HS-27A (cell line): ENCODE results near the gene HIVEP3.
A peak's percentile ranks its signal among the peaks of the same experiment; 100 is the strongest.

Experiments
- DNase-seq: peaks from one replicate; pipeline ENCODE4 v3.0.0-alpha.2; 2012; ENCODE audit warnings: low read depth, missing footprints

HIVEP3 gene

DNA sequence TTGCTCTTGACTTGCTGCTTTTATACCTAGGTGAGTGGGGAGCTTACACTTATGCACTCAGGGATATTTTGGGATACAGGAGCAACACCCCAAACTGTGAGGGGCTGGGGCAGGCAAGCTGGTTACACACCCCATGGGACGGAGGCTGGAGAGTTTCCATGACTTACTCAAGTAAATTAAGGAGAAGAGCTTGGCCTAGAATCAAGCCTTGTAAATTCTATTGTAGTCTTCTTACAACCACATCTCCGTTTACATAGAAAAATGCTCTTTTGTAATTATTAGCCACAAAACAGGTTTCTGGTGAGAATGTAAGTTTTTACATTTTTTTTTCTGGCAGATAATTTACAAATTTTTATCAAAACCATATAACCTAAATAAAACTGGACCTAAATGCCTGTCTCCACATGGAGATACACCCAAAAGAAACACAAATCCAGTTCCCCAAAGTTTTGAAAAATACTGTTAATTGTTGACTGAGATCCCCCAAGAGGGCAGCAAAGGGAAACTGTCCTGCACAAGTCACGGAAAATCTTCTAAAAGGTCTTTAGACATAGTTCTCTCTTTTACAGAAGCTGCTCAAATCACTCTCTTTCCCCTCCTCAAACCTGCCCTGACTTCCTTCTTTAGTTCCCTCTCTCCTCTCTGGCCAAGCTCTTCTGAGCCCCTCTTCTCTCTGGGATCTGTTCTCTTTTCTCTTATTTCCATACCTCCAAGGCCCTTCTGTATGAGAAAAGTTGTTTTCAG is 134.0 kb downstream of the HIVEP3 start:
- no peak for DNase-seq

DNA sequence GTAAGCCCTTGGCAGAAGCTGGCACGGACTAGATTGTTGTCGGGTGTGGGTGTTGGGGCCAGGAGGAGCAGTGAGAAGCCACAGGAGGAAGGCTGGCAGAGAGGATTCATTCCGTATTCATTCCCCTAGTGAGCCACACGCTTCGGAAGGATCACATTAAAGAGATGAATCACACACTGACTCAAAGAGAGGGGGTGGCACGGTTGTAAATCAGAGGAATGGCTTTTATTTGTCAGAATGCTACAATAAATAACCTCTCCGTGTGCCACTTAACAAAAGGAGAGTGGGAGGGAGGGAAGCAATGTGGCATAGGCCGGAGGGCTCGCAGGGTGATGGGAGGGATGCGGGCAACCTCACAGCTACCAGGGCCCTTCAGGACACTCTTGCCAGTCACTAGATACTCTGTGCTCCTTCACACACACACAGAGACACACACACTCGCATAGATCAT is 135.5 kb downstream of the HIVEP3 start:
- peak; percentile 79 for DNase-seq

DNA sequence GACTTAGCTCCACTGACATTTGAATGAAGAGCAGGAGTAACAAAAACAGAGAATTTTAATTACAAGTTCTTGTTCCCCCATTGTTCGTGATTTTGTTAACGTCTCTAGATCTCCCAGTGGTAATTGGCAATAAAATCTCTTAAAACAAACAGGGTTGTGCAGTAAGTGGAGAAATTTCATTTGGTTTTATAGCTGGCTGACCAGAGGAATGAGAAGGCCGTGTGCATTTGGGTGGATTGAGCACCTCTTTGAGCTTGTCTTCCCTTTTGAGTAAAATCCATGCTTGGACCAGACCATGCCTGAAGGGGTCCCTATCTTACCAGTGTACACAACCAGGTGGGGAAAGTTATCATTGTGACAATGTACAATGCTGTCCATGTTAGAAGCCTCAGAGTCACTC is 137.8 kb downstream of the HIVEP3 start:
- DNase-seq: no peak

DNA sequence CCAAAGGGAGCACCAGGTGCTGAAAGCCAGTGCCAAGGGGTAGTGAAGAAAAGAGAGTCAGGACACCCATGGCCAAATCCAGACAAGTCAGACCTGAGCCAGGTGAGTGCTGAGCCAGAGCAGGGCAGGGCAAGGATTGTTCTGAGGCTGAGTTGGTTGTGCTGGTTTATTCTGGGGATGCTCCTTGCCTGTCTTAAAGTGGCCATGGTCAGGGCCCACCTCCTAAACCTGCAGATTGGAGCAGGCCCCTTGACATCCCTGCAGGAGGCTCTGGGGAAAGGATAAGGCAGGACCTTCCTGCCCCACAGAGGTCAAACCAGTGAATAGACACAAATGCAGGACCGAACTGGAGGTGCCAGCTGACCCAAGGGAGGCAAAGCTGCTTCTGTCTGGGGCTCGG is 138.4 kb downstream of the HIVEP3 start:
- no peak for DNase-seq

DNA sequence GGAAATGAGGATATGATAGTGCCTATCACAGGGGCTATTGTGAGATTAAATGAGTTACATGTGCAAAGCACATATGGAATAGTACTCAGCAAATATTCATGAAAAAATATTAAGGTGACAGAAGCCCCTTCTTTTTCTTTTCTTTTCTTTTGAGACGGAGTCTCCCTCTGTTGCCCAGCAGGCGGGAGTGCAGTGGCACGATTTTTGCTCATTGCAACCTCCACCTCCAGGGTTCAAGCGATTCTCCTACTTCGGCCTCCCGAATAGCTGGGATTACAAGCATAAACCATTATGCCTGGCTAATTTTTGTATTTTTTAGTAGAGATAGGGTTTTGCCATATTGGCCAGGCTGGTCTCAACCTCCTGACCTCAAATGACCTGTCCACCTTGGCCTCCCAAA is 139.4 kb downstream of the HIVEP3 start:
- DNase-seq: no peak

- DNase-seq: no peak
Measured at GRCh38 chr1:41777695-41778094, 141.0 kb downstream of the HIVEP3 start.

DNA sequence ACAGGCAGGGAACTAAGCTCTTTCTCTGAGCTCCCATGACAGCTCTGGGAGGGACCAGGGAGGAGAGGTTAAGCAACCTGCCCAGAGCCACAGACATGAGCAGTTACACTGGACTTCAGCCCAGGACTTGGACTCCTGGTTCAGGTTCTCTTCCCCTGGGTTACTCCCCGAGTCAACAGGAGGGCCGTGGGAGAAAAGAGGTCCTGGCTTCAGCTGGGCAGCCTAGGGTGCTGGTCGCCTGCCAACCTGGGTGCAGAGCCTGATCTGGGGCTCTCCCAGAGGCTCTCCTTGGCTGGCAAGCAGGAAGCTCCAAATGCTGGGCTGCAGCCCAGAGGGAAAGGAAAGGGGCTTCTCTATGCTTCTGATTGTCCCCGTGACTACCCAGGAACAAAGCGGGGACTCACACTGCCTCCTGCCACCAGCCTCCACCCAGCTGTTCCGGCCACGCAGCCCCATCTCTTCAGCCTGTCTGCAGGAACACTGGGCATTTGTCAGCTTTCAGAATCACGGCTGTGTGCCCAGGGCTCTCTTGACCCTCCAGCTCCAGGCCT is 141.8 kb downstream of the HIVEP3 start:
- no peak for DNase-seq

DNA sequence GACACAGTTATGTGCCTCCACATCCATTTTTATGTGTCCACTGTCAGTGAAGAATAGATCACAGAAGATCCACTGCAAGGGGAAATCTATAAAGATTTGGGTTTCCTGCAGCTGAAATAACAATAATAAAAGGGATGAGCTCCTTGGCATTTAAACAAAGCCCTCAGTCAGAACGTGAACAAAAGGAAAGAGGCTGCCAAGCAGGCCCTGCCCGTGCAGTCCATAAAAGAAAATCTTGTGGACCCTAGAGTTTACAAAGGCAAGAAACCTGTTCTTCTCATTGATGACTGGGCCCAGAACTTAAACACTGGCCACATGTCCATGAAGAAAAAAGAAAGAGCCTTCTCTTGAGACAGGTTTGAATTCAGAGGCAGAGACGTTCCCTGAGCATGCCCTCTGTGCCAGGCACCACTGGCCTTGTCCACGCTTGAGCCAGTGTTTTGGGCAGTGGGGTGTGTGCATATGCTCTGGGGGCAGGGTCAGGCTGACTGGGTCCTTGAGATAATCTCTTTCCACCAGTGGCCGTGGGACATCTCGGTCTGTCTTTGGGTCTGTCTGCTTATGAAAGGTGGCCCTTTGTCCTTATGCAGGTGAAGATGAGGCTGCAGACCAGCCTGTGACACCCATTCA is 142.7 kb downstream of the HIVEP3 start:
- DNase-seq: no peak

- no peak for DNase-seq
Measured at GRCh38 chr1:41774471-41774990, 144.2 kb downstream of the HIVEP3 start.

GRCh38 chr1:41773842-41774241 is 144.9 kb downstream of the HIVEP3 start:
- no peak for DNase-seq

DNA sequence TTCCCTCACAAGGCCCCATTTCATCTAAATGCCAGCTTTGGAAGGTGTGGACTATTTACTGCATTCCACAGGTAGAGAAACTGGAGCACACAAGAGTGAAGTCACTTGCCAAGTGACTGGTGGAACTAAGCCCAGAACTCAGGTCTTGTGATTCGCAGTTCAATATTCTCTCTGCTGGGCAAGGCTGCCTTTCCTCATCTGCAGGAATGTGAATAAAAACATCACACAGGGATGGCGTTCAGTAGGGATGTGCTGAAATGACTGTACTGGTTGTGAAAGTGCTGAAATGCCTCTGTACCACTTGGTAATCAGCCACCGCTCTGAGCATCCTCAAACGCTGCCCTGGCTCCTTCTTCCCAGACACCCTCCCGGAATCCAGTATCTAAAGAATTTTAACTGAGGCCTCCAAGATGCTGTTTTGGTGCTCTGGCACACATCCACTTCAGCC is 145.6 kb downstream of the HIVEP3 start:
- DNase-seq: no peak

- no peak for DNase-seq
Measured at GRCh38 chr1:41769068-41769467, 149.7 kb downstream of the HIVEP3 start.

DNA sequence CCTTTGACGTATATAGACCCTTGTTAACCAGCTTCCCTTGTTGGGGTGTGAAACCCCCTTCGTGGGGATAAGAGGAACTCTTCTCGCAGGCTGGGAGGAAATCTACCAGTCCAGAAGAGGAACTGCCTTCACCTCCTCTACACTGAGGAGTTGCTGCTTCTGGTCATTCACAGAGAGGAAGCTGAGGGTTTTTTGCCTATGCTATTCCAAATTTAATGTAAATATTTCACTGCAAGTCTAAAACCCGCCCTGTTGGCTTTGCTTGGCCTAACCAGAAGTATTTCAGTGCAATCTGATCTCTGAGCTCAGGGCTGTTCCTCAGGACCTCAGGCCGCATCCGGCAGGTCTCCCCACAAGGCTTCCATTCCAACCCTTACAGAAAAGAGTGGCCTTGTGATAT is 150.1 kb downstream of the HIVEP3 start:
- DNase-seq: no peak

DNA sequence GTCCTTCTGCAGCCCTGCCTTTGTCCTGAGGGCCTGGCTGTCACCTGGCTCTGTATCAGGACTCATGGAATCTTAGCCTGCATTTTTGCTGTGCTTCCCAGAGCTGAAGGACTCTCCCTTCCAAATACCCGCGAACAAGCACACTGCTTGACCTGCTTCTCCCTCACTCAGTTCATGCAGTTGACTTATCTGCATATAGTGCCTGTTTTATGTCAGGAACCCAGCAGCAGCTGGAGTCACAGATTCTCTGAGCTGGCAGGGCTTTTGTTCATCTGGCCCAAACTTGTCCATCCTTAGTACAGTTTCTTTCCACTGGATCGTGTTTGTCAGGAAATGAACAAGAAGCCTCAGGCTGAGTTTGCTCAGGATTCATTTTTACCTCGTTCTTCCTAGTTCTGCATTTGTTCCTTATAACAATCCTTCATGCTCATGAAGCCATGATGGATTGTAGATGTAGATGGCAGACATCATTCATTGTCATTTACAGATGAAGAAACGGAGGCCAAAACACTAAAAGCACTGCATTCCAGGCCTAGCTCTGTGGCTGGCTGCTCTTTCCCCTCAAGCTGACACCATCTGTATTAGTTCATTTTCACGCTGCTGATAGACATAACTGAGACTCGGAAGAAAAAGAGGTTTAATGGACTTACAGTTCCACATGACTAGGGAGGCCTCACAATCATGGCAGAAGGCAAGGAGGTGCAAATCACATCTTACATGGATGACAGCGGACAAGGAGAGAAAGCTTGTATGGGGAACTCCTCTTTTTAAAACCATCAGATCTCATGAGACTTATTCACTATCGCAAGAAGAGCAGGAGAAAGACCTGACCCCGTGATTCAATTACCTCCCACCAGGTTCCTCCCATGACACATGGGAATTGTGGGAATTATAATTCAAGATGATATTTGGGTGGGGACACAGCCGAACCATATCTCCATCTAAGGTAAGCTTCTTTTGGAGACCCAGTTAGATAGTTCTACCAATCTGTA is 150.9 kb downstream of the HIVEP3 start:
- DNase-seq: no peak

- no peak for DNase-seq
Measured at GRCh38 chr1:41766546-41766945, 152.2 kb downstream of the HIVEP3 start.

- no peak for DNase-seq
Measured at GRCh38 chr1:41766041-41766440, 152.7 kb downstream of the HIVEP3 start.

DNA sequence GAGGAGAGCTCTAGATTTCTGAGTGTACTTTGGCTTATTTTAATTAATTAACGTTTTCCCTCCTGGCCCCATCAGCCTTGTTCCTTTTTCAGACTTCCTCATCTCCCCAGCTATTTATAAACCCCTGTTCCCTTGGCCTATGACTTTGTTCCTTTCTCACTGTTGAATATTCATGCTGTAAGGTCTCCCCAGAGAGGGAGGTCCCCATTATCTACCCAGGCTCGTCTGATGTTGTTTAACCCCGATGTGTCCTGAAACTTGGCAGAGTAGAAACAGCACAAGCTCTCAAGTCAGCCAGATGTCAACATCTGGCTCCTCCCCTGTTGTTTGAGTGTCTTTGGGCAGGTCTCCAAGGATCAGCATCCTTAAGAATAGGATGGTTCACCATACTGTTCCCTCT is 153.6 kb downstream of the HIVEP3 start:
- DNase-seq: no peak

DNA sequence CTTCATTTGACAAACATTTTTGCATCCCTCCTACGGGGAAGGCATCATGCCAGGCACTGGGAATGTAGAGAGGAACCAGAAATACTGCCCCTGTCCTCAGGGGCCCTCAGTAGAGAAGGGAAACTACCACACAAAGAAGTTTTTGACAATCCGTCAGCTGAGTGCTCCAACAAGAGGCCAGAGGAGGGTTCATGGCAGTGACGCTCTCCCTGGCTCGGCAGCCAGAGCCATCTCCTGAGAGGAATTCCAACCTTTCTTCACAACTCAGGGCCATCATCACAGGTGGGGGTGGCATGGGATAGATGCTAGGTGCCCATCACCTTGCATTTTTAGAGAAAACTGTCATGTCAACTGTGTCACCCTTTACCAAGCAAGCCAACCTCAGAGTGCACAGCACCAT is 154.1 kb downstream of the HIVEP3 start:
- DNase-seq: no peak

DNA sequence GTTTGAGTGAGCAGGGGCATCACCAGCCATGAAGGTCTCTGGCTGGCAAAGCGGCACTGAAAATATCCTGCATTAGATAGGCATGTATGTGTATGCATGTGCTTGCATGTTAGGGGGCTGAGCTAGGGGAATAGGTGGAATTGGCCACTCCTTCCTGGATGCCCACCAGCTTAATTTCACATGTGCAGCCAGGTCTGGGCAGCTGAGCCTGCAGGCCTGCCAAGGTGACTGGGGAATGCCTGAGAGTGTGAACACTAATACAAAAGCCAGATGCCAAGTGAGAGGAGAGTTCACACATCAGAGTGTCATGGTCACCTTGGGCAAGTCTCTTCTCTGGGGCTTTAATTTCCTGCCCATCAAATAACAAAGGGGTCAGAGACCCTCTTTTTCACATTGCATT is 155.9 kb downstream of the HIVEP3 start:
- DNase-seq: no peak

- DNase-seq: no peak
Measured at GRCh38 chr1:41762251-41762650, 156.5 kb downstream of the HIVEP3 start.

GRCh38 chr1:41758904-41759548 is 159.7 kb downstream of the HIVEP3 start:
- DNase-seq: peak; percentile 66
